CD14-positive monocyte (primary cell): ENCODE results near the gene IGSF9. TPM values are rescaled to one million over a fixed set of nuclear protein-coding genes. Genes with fewer than 3 reads are reported as not detected.
A peak's percentile ranks its signal among the peaks of the same experiment; 100 is the strongest.

ENCODE experiments used
- DNase-seq, 3 donors: peaks; one replicate each; pipeline ENCODE4 v3.0.0-alpha.2; 2011 to 2022
- H2AFZ ChIP-seq: 2 replicates; pipeline ENCODE4 v1.6.0; 2012; ENCODE audit warnings: mild to moderate bottlenecking, low read depth, low read length, inconsistent platforms; ENCODE audit not compliant: insufficient read depth, poor library complexity, severe bottlenecking
- H3K27ac ChIP-seq, 2 donors: 1 replicate in 1 of 2; 2 replicates in 1 of 2; pipeline ENCODE4 v1.5.1; 2012 to 2013; ENCODE audit warnings: low read length in 2 of 2, control low read depth in 1 of 2, inconsistent platforms in 1 of 2, low read depth in 1 of 2, mild to moderate bottlenecking in 1 of 2
- H3K27me3 ChIP-seq, 2 donors: one replicate each; pipeline versions ENCODE4 v1.6.0 to v1.6.1; 2011 to 2013; ENCODE audit warnings: low read length in 2 of 2; ENCODE audit not compliant: control insufficient read depth in 2 of 2, insufficient read depth in 2 of 2
- H3K36me3 ChIP-seq, 2 donors: replicated peaks in 1 of 2; 1 replicate in 1 of 2; 2 replicates in 1 of 2; pipeline versions ENCODE4 v1.5.1 to v1.6.1; 2012 to 2013; ENCODE audit warnings: low read length in 2 of 2, control low read depth in 1 of 2, inconsistent platforms in 1 of 2, mild to moderate bottlenecking in 1 of 2; ENCODE audit not compliant: insufficient read depth in 2 of 2, control insufficient read depth in 1 of 2
- H3K4me1 ChIP-seq, 2 donors: 1 replicate in 1 of 2; 2 replicates in 1 of 2; pipeline versions ENCODE4 v1.5.1 to v1.6.1; 2012 to 2013; ENCODE audit warnings: low read length in 2 of 2, control low read depth in 1 of 2, inconsistent platforms in 1 of 2, mild to moderate bottlenecking in 1 of 2, moderate library complexity in 1 of 2; ENCODE audit not compliant: insufficient read depth in 2 of 2, control insufficient read depth in 1 of 2
- H3K4me2 ChIP-seq: replicated peaks from 2 replicates; pipeline ENCODE3; 2012; ENCODE audit warnings: low read length, moderate library complexity, mild to moderate bottlenecking; ENCODE audit not compliant: poor library complexity, severe bottlenecking; ENCODE audit errors: extremely low read depth
- H3K4me3 ChIP-seq, 3 experiments: fragments of 200-600 bp in 1 of 3; sonication (generic) in 1 of 3; replicated peaks in 1 of 3; 1 replicate in 2 of 3; 2 replicates in 1 of 3; pipeline ENCODE4 v1.5.1; 2011 to 2013; ENCODE audit warnings: low read length in 3 of 3, mild to moderate bottlenecking in 3 of 3, control low read depth in 2 of 3, low read depth in 2 of 3, inconsistent platforms in 1 of 3, moderate library complexity in 1 of 3
- H3K79me2 ChIP-seq: 2 replicates; pipeline ENCODE4 v1.6.0; 2012; ENCODE audit warnings: mild to moderate bottlenecking, control low read depth, inconsistent platforms, low read length, moderate library complexity; ENCODE audit not compliant: insufficient read depth
- H3K9ac ChIP-seq: 2 replicates; pipeline ENCODE4 v1.6.0; 2017; ENCODE audit warnings: low read length, mild to moderate bottlenecking; ENCODE audit not compliant: insufficient read depth, poor library complexity, severe bottlenecking
- H3K9me3 ChIP-seq, 2 donors: replicated peaks in 1 of 2; 1 replicate in 1 of 2; 2 replicates in 1 of 2; pipeline versions ENCODE4 v1.5.1 to v1.6.1; 2012 to 2013; ENCODE audit warnings: low read length in 2 of 2, control low read depth in 1 of 2; ENCODE audit not compliant: control insufficient read depth in 1 of 2, insufficient read depth in 1 of 2
- H4K20me1 ChIP-seq: 2 replicates; pipeline ENCODE4 v1.6.0; 2012; ENCODE audit warnings: mild to moderate bottlenecking, low read length, control low read depth, moderate library complexity; ENCODE audit not compliant: insufficient read depth
- H3K27ac Mint-ChIP-seq, 7 donors: one replicate each; pipeline ENCODE4 v1.8.0; 2020; ENCODE audit warnings: mild to moderate bottlenecking in 7 of 7, mixed read lengths in 7 of 7, moderate library complexity in 6 of 7, inconsistent platforms in 2 of 7
- H3K27me3 Mint-ChIP-seq, 3 donors: one replicate each; pipeline ENCODE4 v1.8.0; 2021 to 2022; ENCODE audit warnings: low read depth in 3 of 3, mild to moderate bottlenecking in 3 of 3, mixed read lengths in 3 of 3, moderate library complexity in 3 of 3, inconsistent platforms in 1 of 3
- H3K36me3 Mint-ChIP-seq, 2 donors: one replicate each; pipeline ENCODE4 v1.8.0; 2020; ENCODE audit warnings: mixed read lengths in 2 of 2, inconsistent platforms in 1 of 2, mild to moderate bottlenecking in 1 of 2
- H3K4me1 Mint-ChIP-seq: one replicate; pipeline ENCODE4 v1.8.0; 2020; ENCODE audit warnings: mild to moderate bottlenecking, mixed read lengths
- H3K4me3 Mint-ChIP-seq, 2 donors: one replicate each; pipeline ENCODE4 v1.8.0; 2020; ENCODE audit warnings: mild to moderate bottlenecking in 2 of 2, mixed read lengths in 2 of 2, moderate library complexity in 1 of 2
- H3K9me3 Mint-ChIP-seq, 7 donors: one replicate each; pipeline ENCODE4 v1.8.0; 2020 to 2022; ENCODE audit warnings: mixed read lengths in 7 of 7, mild to moderate bottlenecking in 6 of 7, moderate library complexity in 6 of 7, inconsistent platforms in 2 of 7
- WGBS: methylation state at CpG from one replicate; pipeline ENCODE4 v1.1.5; 2013; ENCODE audit warnings: missing lambda C conversion rate; ENCODE audit not compliant: insufficient coverage; 5-methylcytosine and 5-hydroxymethylcytosine counted together
- intact Hi-C, 2 donors: fragments of 100-400 bp; cut with micrococcal nuclease; formaldehyde crosslinking; loops; one replicate each; pipeline versions ENCODE4 v1.15.0 to v1.15.1; 2023
- polyA plus RNA-seq, 3 donors: library from polyadenylated mRNA; depleted of rRNA in 1 of 3; unstranded in 2 of 3; stranded (reverse) in 1 of 3; fragments of 300-500 nt in 2 of 3; fragments of >200 nt in 1 of 3; fragmentation: Illumina TruSeq in 2 of 3; gene quantifications; 1 replicate in 2 of 3; 2 replicates in 1 of 3; pipeline ENCODE4 v1.2.3, GENCODE V29; 2012 to 2021
- TF ChIP-seq, protein P1 (sequence below): fragments of 200-600 bp; IDR thresholded peaks from one replicate; pipeline ENCODE4 v1.8.0; 2022; ENCODE audit warnings: antibody characterized with exemption, mild to moderate bottlenecking

The IGSF9 gene
- polyA plus RNA-seq, 3 donors = 0.04 TPM; not detected in 2

- TF ChIP-seq, protein P1, sequence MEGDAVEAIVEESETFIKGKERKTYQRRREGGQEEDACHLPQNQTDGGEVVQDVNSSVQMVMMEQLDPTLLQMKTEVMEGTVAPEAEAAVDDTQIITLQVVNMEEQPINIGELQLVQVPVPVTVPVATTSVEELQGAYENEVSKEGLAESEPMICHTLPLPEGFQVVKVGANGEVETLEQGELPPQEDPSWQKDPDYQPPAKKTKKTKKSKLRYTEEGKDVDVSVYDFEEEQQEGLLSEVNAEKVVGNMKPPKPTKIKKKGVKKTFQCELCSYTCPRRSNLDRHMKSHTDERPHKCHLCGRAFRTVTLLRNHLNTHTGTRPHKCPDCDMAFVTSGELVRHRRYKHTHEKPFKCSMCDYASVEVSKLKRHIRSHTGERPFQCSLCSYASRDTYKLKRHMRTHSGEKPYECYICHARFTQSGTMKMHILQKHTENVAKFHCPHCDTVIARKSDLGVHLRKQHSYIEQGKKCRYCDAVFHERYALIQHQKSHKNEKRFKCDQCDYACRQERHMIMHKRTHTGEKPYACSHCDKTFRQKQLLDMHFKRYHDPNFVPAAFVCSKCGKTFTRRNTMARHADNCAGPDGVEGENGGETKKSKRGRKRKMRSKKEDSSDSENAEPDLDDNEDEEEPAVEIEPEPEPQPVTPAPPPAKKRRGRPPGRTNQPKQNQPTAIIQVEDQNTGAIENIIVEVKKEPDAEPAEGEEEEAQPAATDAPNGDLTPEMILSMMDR = no peak
- H3K4me1 ChIP-seq = peaks cover 58 to 63% of the 10 kb centered on the region in 2 donors
These were observed 62.3 kb downstream of the IGSF9 start for GRCh38 chr1:159883134-159883533.

DNA sequence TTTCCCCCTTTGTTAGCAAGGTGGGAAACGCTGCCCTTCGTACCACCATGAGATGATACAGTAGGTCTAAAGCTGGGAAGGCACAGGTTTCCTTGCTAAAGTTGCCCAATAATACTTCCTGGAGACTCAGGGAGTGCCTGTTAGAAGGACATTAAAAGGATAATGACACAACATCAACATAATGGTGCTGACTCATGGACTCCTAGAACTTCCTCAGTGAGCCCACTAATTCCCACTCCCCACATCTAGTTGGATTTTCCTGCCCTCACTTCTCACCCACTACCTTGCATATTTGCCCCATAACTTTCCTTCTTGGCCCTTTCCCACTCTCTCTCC lies 62.9 kb downstream of the IGSF9 start:
- Histone ChIP-seq H3K36me3 (no peaks in the 10 kb centered on the region), H4K20me1 (no peaks in the 10 kb centered on the region), H3K4me3 (no peak overlapping the region), H3K4me1 (peaks cover 52 to 57% of the 10 kb centered on the region in 2 donors), H3K9ac (no peak overlapping the region), H3K4me2 (peak overlapping the region; percentile 33), H2AFZ (no peak overlapping the region), H3K79me2 (no peaks in the 10 kb centered on the region), H3K27me3 (no peaks in the 10 kb centered on the region), H3K27ac (peak overlapping the region in 1 of 2 donors; percentile 39), H3K9me3 (no peaks in the 10 kb centered on the region)
- WGBS = no CpG with 5 or more reads among the region's 2 CpGs
- TF ChIP-seq, protein P1 = no peak
- Mint-ChIP-seq H3K4me3 (no peak overlapping the region), H3K4me1 (peaks cover 11% of the 10 kb centered on the region), H3K9me3 (no peaks in the 10 kb centered on the region), H3K27ac (no peak overlapping the region), H3K36me3 (no peaks in the 10 kb centered on the region), H3K27me3 (peaks cover 0 to 4% (median 3%) of the 10 kb centered on the region in 3 donors)
- intact Hi-C loops = no loop called here
- DNase-seq = peak in 2 of 3 donors; percentile 80 to 88

More at GRCh38 chr1:159883134-159883533, 62.3 kb downstream of the IGSF9 start:
- Mint-ChIP-seq H3K27me3 (peaks cover 0 to 4% (median 3%) of the 10 kb centered on the region in 3 donors), H3K36me3 (peaks cover 0 to 1% of the 10 kb centered on the region in 2 donors), H3K27ac (no peak overlapping the region), H3K4me1 (peaks cover 16% of the 10 kb centered on the region), H3K4me3 (no peak overlapping the region), H3K9me3 (peaks cover 0 to 1% (median 0%) of the 10 kb centered on the region in 7 donors)
- Histone ChIP-seq H3K9me3 (no peaks in the 10 kb centered on the region), H3K27me3 (no peaks in the 10 kb centered on the region), H3K4me2 (no peak overlapping the region), H3K27ac (no peak overlapping the region), H4K20me1 (no peaks in the 10 kb centered on the region), H2AFZ (no peak overlapping the region), H3K9ac (no peak overlapping the region), H3K4me3 (no peak overlapping the region), H3K79me2 (no peaks in the 10 kb centered on the region), H3K36me3 (no peaks in the 10 kb centered on the region)
- WGBS = no CpG with 5 or more reads among the region's 4 CpGs
- intact Hi-C loops = no loop called here
- no peak for DNase-seq
